T-cell (primary cell): ENCODE results near the gene CDC42BPG. TPM values are rescaled to one million over a fixed set of nuclear protein-coding genes. Genes with fewer than 3 reads are reported as not detected.
A peak's percentile ranks its signal among the peaks of the same experiment; 100 is the strongest.

Experiments used
- ATAC-seq, 4 experiments: fragments of 200-7000 bp in 3 of 4; fragments of 150-1000 bp in 1 of 4; cut with Tn5 transposase; replicated peaks in 1 of 4; 1 replicate in 3 of 4; 2 replicates in 1 of 4; pipeline ENCODE4 v1.10.0; 2021; ENCODE audit warnings: moderate library complexity in 3 of 4, mild to moderate bottlenecking in 2 of 4, moderate number of reproducible peaks in 1 of 4
- CTCF ChIA-PET, 2 donors: fragments of 300-600 bp; sonication (Branson Sonifier 250); formaldehyde crosslinking; loops; one replicate each; lab custom pipeline; 2022; ENCODE audit warnings: antibody characterized with exemption in 2 of 2; lab: Charles Lee
- POLR2A ChIA-PET, 2 donors: fragments of 300-600 bp; sonication (Branson Sonifier 250); formaldehyde crosslinking; loops; one replicate each; lab custom pipeline; 2022; ENCODE audit warnings: antibody characterized with exemption in 2 of 2; lab: Charles Lee
- DNase-seq, 35 experiments: peaks; one replicate each; pipeline versions ENCODE4 v3.0.0 to v3.0.0-alpha.2; 2013 to 2023
- H3K27ac ChIP-seq: one replicate; pipeline ENCODE4 v1.5.1; 2013; ENCODE audit warnings: low read length
- H3K27me3 ChIP-seq, 2 experiments: replicated peaks in 1 of 2; 1 replicate in 1 of 2; 2 replicates in 1 of 2; pipeline versions ENCODE4 v1.6.1 to v1.7.0; 2013; ENCODE audit warnings: low read length in 1 of 2, mixed read lengths in 1 of 2; ENCODE audit not compliant: control insufficient read depth in 2 of 2, insufficient read depth in 2 of 2; ENCODE audit errors: extremely low read depth in 1 of 2
- H3K36me3 ChIP-seq, 2 donors: 1 replicate in 1 of 2; 2 replicates in 1 of 2; pipeline versions ENCODE4 v1.6.1 to v1.7.0; 2013; ENCODE audit warnings: low read length in 1 of 2; ENCODE audit not compliant: control insufficient read depth in 2 of 2, insufficient read depth in 1 of 2; ENCODE audit errors: extremely low read depth in 1 of 2
- H3K4me1 ChIP-seq, 2 experiments: 1 replicate in 1 of 2; 2 replicates in 1 of 2; pipeline versions ENCODE4 v1.6.1 to v1.7.0; 2013; ENCODE audit warnings: low read length in 2 of 2, mixed read lengths in 1 of 2; ENCODE audit not compliant: insufficient read depth in 2 of 2, control insufficient read depth in 1 of 2; ENCODE audit errors: extremely low read depth in 1 of 2
- H3K4me3 ChIP-seq, 2 donors: 1 replicate in 1 of 2; 2 replicates in 1 of 2; pipeline versions ENCODE4 v1.5.1 to v1.7.0; 2013; ENCODE audit warnings: mild to moderate bottlenecking in 2 of 2, low read length in 1 of 2, moderate library complexity in 1 of 2; ENCODE audit not compliant: control insufficient read depth in 1 of 2; ENCODE audit errors: extremely low read depth in 1 of 2
- H3K9me3 ChIP-seq: 2 replicates; pipeline ENCODE4 v1.7.0; 2013
- H3K27ac Mint-ChIP-seq, 2 donors: one replicate each; pipeline ENCODE4 v1.8.0; 2020 to 2021; ENCODE audit warnings: mild to moderate bottlenecking in 2 of 2, mixed read lengths in 2 of 2
- H3K27me3 Mint-ChIP-seq, 2 donors: one replicate each; pipeline ENCODE4 v1.8.0; 2021 to 2022; ENCODE audit warnings: mixed read lengths in 2 of 2
- H3K36me3 Mint-ChIP-seq: one replicate; pipeline ENCODE4 v1.8.0; 2021; ENCODE audit warnings: mixed read lengths
- H3K4me1 Mint-ChIP-seq, 3 donors: one replicate each; pipeline ENCODE4 v1.8.0; 2020 to 2022; ENCODE audit warnings: mixed read lengths in 3 of 3, mild to moderate bottlenecking in 1 of 3
- H3K4me3 Mint-ChIP-seq, 3 donors: one replicate each; pipeline ENCODE4 v1.8.0; 2020 to 2022; ENCODE audit warnings: mild to moderate bottlenecking in 3 of 3, mixed read lengths in 3 of 3, moderate library complexity in 3 of 3
- H3K9me3 Mint-ChIP-seq, 3 donors: one replicate each; pipeline ENCODE4 v1.8.0; 2020 to 2022; ENCODE audit warnings: mixed read lengths in 3 of 3
- WGBS: methylation state at CpG from one replicate; pipeline ENCODE4 v1.1.5; 2013; ENCODE audit warnings: missing lambda C conversion rate; ENCODE audit not compliant: insufficient coverage; 5-methylcytosine and 5-hydroxymethylcytosine counted together
- total RNA-seq, 35 experiments: library from RNA in 6 of 35; stranded (reverse) in 6 of 35; fragments of 120-200 nt in 1 of 35; gene quantifications; one replicate each; pipeline versions ENCODE4 v1.2.1 to v1.2.4 and lab custom pipeline; 2013 to 2026

CDC42BPG gene
- total RNA-seq, 5 donors from 2014 or later (not counting 1 experiment from before 2014, with no cell fraction given): 7.4 to 10.5 (median 9.1) TPM

DNA sequence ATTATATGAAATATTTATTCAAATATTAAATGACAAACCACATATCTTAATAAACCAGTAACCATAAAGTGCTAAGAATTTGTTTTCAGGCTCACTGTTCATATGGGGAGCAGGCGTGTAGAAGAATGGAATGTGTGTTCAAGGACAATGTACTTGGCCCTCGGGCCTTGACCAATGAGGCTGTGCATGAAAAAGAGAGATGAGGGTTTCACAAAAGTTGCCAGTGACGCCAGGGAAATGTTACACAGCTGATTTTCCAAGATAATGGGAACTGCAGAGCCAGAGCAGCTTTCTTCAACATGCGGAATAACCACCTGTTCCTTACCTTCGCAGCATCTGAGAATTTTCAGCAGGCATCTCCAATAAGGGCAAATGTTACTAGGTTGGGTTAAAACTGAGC, 70.3 kb downstream of the CDC42BPG start:
- no peaks in the 10 kb centered on the region for H3K27me3 Mint-ChIP-seq
- ChIA-PET CTCF (interaction anchor here in 1 of 2 donors (1.1 to 1.5 kb wide), 3 partner anchors 12 to 30 kb away, joined by 3 to 5 read pairs (median 3); partner anchors contain the start of gene RASGRP2), POLR2A (interaction anchor here in 1 of 2 donors (0.7 to 2.2 kb wide), 2 partner anchors 11 to 36 kb away, joined by 7 to 15 read pairs; no protein-coding TSS in a partner anchor)
- H3K4me3 Mint-ChIP-seq: peak overlapping the region; percentile 31 to 93 (median 91)
- peak overlapping the region in 1 of 2 donors; percentile 71 for H3K27ac Mint-ChIP-seq
- Histone ChIP-seq H3K4me1 (peaks cover 50 to 66% of the 10 kb centered on the region in 2 experiments), H3K36me3 (peaks cover 15 to 83% of the 10 kb centered on the region in 2 donors), H3K4me3 (no peak overlapping the region), H3K9me3 (no peaks in the 10 kb centered on the region), H3K27ac (no peak overlapping the region), H3K27me3 (no peaks in the 10 kb centered on the region)
- ATAC-seq: no peak
- WGBS: 94% methylated on average over 2 of the region's 5 CpGs
- H3K9me3 Mint-ChIP-seq: no peaks in the 10 kb centered on the region
- no peak for DNase-seq
- peaks cover 79% of the 10 kb centered on the region for H3K36me3 Mint-ChIP-seq
- peaks cover 82 to 84% (median 83%) of the 10 kb centered on the region in 3 donors for H3K4me1 Mint-ChIP-seq

Other genes starting within 250 kb of the CDC42BPG start
- gene NRXN2, start 121.5 kb downstream of the CDC42BPG start, total RNA-seq: under 1 TPM in 3 of 5 donors, not detected in 2; 0.43 to 0.70 (median 0.47) TPM
- 100 to 1,000 TPM; 574 to 767 (median 656) TPM for gene RASGRP2, start 100.5 kb downstream of the CDC42BPG start, total RNA-seq
- 10 to 100 TPM in 1 of 5 donors, 1 to 10 TPM in 4; 7.4 to 34.7 (median 8.5) TPM for gene PYGM, start 84.7 kb downstream of the CDC42BPG start, total RNA-seq
- gene SF1, start 66.1 kb downstream of the CDC42BPG start, total RNA-seq: 1,000 to 10,000 TPM in 2 of 5 donors, 100 to 1,000 TPM in 3; 670 to 1,510 (median 732) TPM
- 100 to 1,000 TPM in 3 of 5 donors, 10 to 100 TPM in 2; 80.9 to 131 (median 102) TPM for gene MAP4K2, start 41.4 kb downstream of the CDC42BPG start, total RNA-seq
- 10 to 100 TPM; 31.7 to 62.0 (median 49.6) TPM for gene MEN1, start 34.1 kb downstream of the CDC42BPG start, total RNA-seq
- gene EHD1, start 34.0 kb upstream of the CDC42BPG start, total RNA-seq: 100 to 1,000 TPM; 126 to 286 (median 269) TPM
- 100 to 1,000 TPM in 1 of 5 donors, 10 to 100 TPM in 4; 50.9 to 165 (median 55.4) TPM for gene ATG2A, start 72.6 kb upstream of the CDC42BPG start, total RNA-seq
- gene PPP2R5B, start 80.0 kb upstream of the CDC42BPG start, total RNA-seq: 10 to 100 TPM; 15.3 to 25.4 (median 17.2) TPM
- under 1 TPM in 1 of 5 donors, not detected in 4; 0.90 TPM for gene GPHA2, start 91.2 kb upstream of the CDC42BPG start, total RNA-seq
- gene MAJIN, start 127.5 kb upstream of the CDC42BPG start, total RNA-seq: 1 to 10 TPM in 1 of 5 donors, under 1 TPM in 3, not detected in 1; 0.44 to 1.8 (median 0.82) TPM
- gene BATF2, start 152.3 kb upstream of the CDC42BPG start, total RNA-seq: under 1 TPM in 2 of 5 donors, not detected in 3; 0.09 to 0.26 TPM
- gene ARL2, start 169.5 kb upstream of the CDC42BPG start, total RNA-seq: 10 to 100 TPM; 19.7 to 44.3 (median 39.5) TPM
- 10 to 100 TPM; 19.6 to 28.6 (median 25.4) TPM for gene SNX15, start 182.8 kb upstream of the CDC42BPG start, total RNA-seq
- 10 to 100 TPM in 3 of 5 donors, 1 to 10 TPM in 2; 3.1 to 16.9 (median 14.5) TPM for gene SAC3D1, start 196.6 kb upstream of the CDC42BPG start, total RNA-seq
- gene NAALADL1, start 213.9 kb upstream of the CDC42BPG start, total RNA-seq: 10 to 100 TPM; 10.2 to 30.1 (median 26.1) TPM
- gene CDCA5, start 239.4 kb upstream of the CDC42BPG start, total RNA-seq: 1 to 10 TPM; 1.2 to 4.2 (median 1.7) TPM
- gene ZFPL1, start 239.6 kb upstream of the CDC42BPG start, total RNA-seq: 10 to 100 TPM; 36.5 to 51.8 (median 43.7) TPM